WTC11 (cell line): ENCODE measurements around the gene KCNE1. TPM values are rescaled to one million over a fixed set of nuclear protein-coding genes. Genes with fewer than 3 reads are reported as not detected.

Experiments used
- ATAC-seq: fragments of 200-7000 bp; cut with Tn5 transposase; 2 replicates; pipeline ENCODE4 v1.10.0; 2021; ENCODE audit warnings: mild to moderate bottlenecking, moderate library complexity
- Bru-seq: library from RNA; stranded (reverse); fragments of 400-500 nt; gene quantifications from one replicate; lab custom pipeline; 2021; lab: Mats Ljungman, UMichigan
- CTCF ChIA-PET: fragments of 300-600 bp; sonication (Branson Sonifier 250); formaldehyde crosslinking; loops from one replicate; lab custom pipeline; 2021; ENCODE audit warnings: antibody characterized with exemption; lab: Charles Lee
- POLR2A ChIA-PET: fragments of 350-600 bp; sonication (Branson Sonifier 250); formaldehyde crosslinking; loops from one replicate; lab custom pipeline; 2021; ENCODE audit warnings: antibody characterized with exemption; lab: Charles Lee
- DNase-seq: peaks from one replicate; pipeline ENCODE4 v3.0.0; 2021; ENCODE audit warnings: low spot score
- H3K27ac Mint-ChIP-seq: 2 replicates; pipeline ENCODE4 v1.8.0; 2021; ENCODE audit warnings: mixed read lengths
- H3K27me3 Mint-ChIP-seq: 2 replicates; pipeline ENCODE4 v1.8.0; 2021; ENCODE audit warnings: low read depth, mild to moderate bottlenecking, moderate library complexity, mixed read lengths
- H3K36me3 Mint-ChIP-seq: 2 replicates; pipeline ENCODE4 v1.8.0; 2021; ENCODE audit warnings: mixed read lengths
- H3K4me1 Mint-ChIP-seq: 2 replicates; pipeline ENCODE4 v1.8.0; 2022; ENCODE audit warnings: mixed read lengths
- H3K4me3 Mint-ChIP-seq: 2 replicates; pipeline ENCODE4 v1.8.0; 2021; ENCODE audit warnings: mild to moderate bottlenecking, moderate library complexity, mixed read lengths
- H3K9me3 Mint-ChIP-seq: 2 replicates; pipeline ENCODE4 v1.8.0; 2021; ENCODE audit warnings: mixed read lengths
- AFF4 ChIP-seq: sonication (generic); formaldehyde crosslinking; IDR thresholded peaks from 2 replicates; pipeline ENCODE4 v1.8.1; 2023; ENCODE audit warnings: mild to moderate bottlenecking, missing genetic modification reagents, borderline replicate concordance
- CREB1 ChIP-seq: sonication (generic); formaldehyde crosslinking; IDR thresholded peaks from 2 replicates; pipeline ENCODE4 v1.8.0; 2023; ENCODE audit warnings: mild to moderate bottlenecking, missing genetic modification reagents
- CREM ChIP-seq: sonication (generic); formaldehyde crosslinking; IDR thresholded peaks from 2 replicates; pipeline ENCODE4 v1.8.1; 2022; ENCODE audit warnings: mild to moderate bottlenecking, missing genetic modification reagents, moderate library complexity
- EMX1 ChIP-seq: fragments of 250-450 bp; sonication (Bioruptor Pico); IDR thresholded peaks from 2 replicates; pipeline ENCODE4 v1.8.0; 2021; ENCODE audit warnings: mild to moderate bottlenecking
- FOXJ3 ChIP-seq: sonication (generic); formaldehyde crosslinking; IDR thresholded peaks from 2 replicates; pipeline ENCODE4 v1.9.0; 2021; ENCODE audit warnings: missing genetic modification reagents, mild to moderate bottlenecking, borderline replicate concordance
- JAZF1 ChIP-seq: fragments of 250-450 bp; sonication (Bioruptor Pico); IDR thresholded peaks from 2 replicates; pipeline ENCODE4 v1.9.0; 2021; ENCODE audit warnings: moderate library complexity, mild to moderate bottlenecking, inconsistent platforms
- KAT7 ChIP-seq: sonication (generic); formaldehyde crosslinking; IDR thresholded peaks from 2 replicates; pipeline ENCODE4 v1.8.1; 2023; ENCODE audit warnings: missing genetic modification reagents, mild to moderate bottlenecking, borderline replicate concordance
- MXD4 ChIP-seq: fragments of 250-450 bp; sonication (Bioruptor Pico); IDR thresholded peaks from 2 replicates; pipeline ENCODE4 v1.8.0; 2021; ENCODE audit warnings: mild to moderate bottlenecking, moderate library complexity, borderline replicate concordance
- NFE2L1 ChIP-seq: sonication (generic); formaldehyde crosslinking; IDR thresholded peaks from 2 replicates; pipeline ENCODE4 v1.8.1; 2023; ENCODE audit warnings: missing genetic modification reagents
- NR2C2 ChIP-seq: sonication (generic); formaldehyde crosslinking; IDR thresholded peaks from 2 replicates; pipeline ENCODE4 v1.8.0; 2022; ENCODE audit warnings: mild to moderate bottlenecking, missing genetic modification reagents
- PRRX2 ChIP-seq: fragments of 250-450 bp; sonication (Bioruptor Pico); IDR thresholded peaks from 2 replicates; pipeline ENCODE4 v1.8.0; 2021; ENCODE audit warnings: mild to moderate bottlenecking
- RELA ChIP-seq: sonication (generic); formaldehyde crosslinking; IDR thresholded peaks from 2 replicates; pipeline ENCODE4 v1.8.1; 2022; ENCODE audit warnings: missing genetic modification reagents, mild to moderate bottlenecking, borderline replicate concordance
- SMAD4 ChIP-seq: sonication (generic); formaldehyde crosslinking; IDR thresholded peaks from 2 replicates; pipeline ENCODE4 v1.8.0; 2022; ENCODE audit warnings: mild to moderate bottlenecking, missing genetic modification reagents
- TEAD1 ChIP-seq: sonication (generic); formaldehyde crosslinking; IDR thresholded peaks from 2 replicates; pipeline ENCODE4 v1.8.0; 2022; ENCODE audit warnings: mild to moderate bottlenecking, missing genetic modification reagents
- TP53 ChIP-seq: sonication (generic); formaldehyde crosslinking; IDR thresholded peaks from 2 replicates; pipeline ENCODE4 v1.8.1; 2023; ENCODE audit warnings: mild to moderate bottlenecking, missing genetic modification reagents
- ZNF423 ChIP-seq: fragments of 250-450 bp; sonication (Bioruptor Pico); IDR thresholded peaks from 2 replicates; pipeline ENCODE4 v2.1.2; 2022; ENCODE audit warnings: mild to moderate bottlenecking, moderate library complexity
- ZNF512 ChIP-seq: sonication (generic); formaldehyde crosslinking; IDR thresholded peaks from 2 replicates; pipeline ENCODE4 v1.8.1; 2022; ENCODE audit warnings: missing genetic modification reagents, borderline replicate concordance
- long read RNA-seq, 3 experiments: library from RNA in 1 of 3; library from capped mRNA in 1 of 3; library from polyadenylated mRNA in 1 of 3; unstranded in 2 of 3; stranded (forward) in 1 of 3; transcript quantifications; one replicate each; pipeline ENCODE4 v2.0.0, GENCODE V29; 2021
- total RNA-seq: library from RNA; stranded (reverse); gene quantifications from 3 replicates; pipeline ENCODE4 v1.2.3, GENCODE V29; 2021
- TF ChIP-seq, protein P1 (sequence below): fragments of 250-450 bp; sonication (Bioruptor Pico); IDR thresholded peaks from 2 replicates; pipeline ENCODE4 v1.9.0; 2021; ENCODE audit warnings: mild to moderate bottlenecking
- TF ChIP-seq, protein P2 (sequence below): sonication (generic); formaldehyde crosslinking; IDR thresholded peaks from 2 replicates; pipeline ENCODE4 v1.8.0; 2022; ENCODE audit warnings: mild to moderate bottlenecking, missing genetic modification reagents
- TF ChIP-seq, protein P3 (sequence below): sonication (generic); formaldehyde crosslinking; IDR thresholded peaks from 2 replicates; pipeline ENCODE4 v1.8.0; 2023; ENCODE audit warnings: missing genetic modification reagents
- TF ChIP-seq, protein P4 (sequence below): sonication (generic); formaldehyde crosslinking; IDR thresholded peaks from 2 replicates; pipeline ENCODE4 v1.8.0; 2022; ENCODE audit warnings: mild to moderate bottlenecking, missing genetic modification reagents

KCNE1 gene
- total RNA-seq = 0.16 to 0.37 TPM (median 0.37 TPM) in 3 replicates
- Bru-seq, nascent RNA = percentile 11 among the genes with signal in this experiment
- long read RNA-seq, experiment 1, partial matches to known transcripts = 0 of 2 reads
- long read RNA-seq, experiment 1, other reads (novel, unspliced or antisense) = 0 of 2 reads
- long read RNA-seq, experiment 2 = 0 reads
- long read RNA-seq, experiment 3, partial matches to known transcripts = 0 of 1 reads
- long read RNA-seq, experiment 3, other reads (novel, unspliced or antisense) = 0 of 1 reads

GRCh38 chr21:34511787-34512455 lies at the start of gene KCNE1:
TSS of gene KCNE1 (minus strand) at chr21:34512210. CDS start at chr21:34449634, 62,576 bp downstream.
- POLR2A ChIA-PET = no interaction called here
- H3K36me3 Mint-ChIP-seq = no peaks in the 10 kb centered on the region
- no peaks in the 10 kb centered on the region for H3K27me3 Mint-ChIP-seq
- H3K9me3 Mint-ChIP-seq = no peaks in the 10 kb centered on the region
- DNase-seq (no peak), ATAC-seq (no peak)
- H3K4me3 Mint-ChIP-seq = no peak within 1 kb of the TSS
- no peaks in the 10 kb centered on the region; the same call in 1 of the 2 replicates for H3K4me1 Mint-ChIP-seq
- TF ChIP-seq FOXJ3 (CRISPR knock-in tag) = no peak
- no peak for TF ChIP-seq JAZF1 (CRISPR knock-in tag)
- CTCF ChIA-PET = interaction anchor here (1.6 to 3.8 kb wide), 5 partner anchors 11 to 119 kb away, joined by 4 to 137 read pairs (median 27); no protein-coding TSS in a partner anchor
- H3K27ac Mint-ChIP-seq = no peak within 1 kb of the TSS

- CTCF ChIA-PET = interaction anchor here (1.5 kb wide), 1 partner anchor 51 kb away, joined by 4 read pairs; no protein-coding TSS in a partner anchor
- H3K4me3 Mint-ChIP-seq = no peak overlapping the region
- no peaks in the 10 kb centered on the region for H3K36me3 Mint-ChIP-seq
- no peaks in the 10 kb centered on the region for H3K4me1 Mint-ChIP-seq
- no peaks in the 10 kb centered on the region for H3K27me3 Mint-ChIP-seq
- no peaks in the 10 kb centered on the region for H3K9me3 Mint-ChIP-seq
- DNase-seq = no peak
- ATAC-seq = no peak
- H3K27ac Mint-ChIP-seq = no peak overlapping the region
- TF ChIP-seq, protein P1, sequence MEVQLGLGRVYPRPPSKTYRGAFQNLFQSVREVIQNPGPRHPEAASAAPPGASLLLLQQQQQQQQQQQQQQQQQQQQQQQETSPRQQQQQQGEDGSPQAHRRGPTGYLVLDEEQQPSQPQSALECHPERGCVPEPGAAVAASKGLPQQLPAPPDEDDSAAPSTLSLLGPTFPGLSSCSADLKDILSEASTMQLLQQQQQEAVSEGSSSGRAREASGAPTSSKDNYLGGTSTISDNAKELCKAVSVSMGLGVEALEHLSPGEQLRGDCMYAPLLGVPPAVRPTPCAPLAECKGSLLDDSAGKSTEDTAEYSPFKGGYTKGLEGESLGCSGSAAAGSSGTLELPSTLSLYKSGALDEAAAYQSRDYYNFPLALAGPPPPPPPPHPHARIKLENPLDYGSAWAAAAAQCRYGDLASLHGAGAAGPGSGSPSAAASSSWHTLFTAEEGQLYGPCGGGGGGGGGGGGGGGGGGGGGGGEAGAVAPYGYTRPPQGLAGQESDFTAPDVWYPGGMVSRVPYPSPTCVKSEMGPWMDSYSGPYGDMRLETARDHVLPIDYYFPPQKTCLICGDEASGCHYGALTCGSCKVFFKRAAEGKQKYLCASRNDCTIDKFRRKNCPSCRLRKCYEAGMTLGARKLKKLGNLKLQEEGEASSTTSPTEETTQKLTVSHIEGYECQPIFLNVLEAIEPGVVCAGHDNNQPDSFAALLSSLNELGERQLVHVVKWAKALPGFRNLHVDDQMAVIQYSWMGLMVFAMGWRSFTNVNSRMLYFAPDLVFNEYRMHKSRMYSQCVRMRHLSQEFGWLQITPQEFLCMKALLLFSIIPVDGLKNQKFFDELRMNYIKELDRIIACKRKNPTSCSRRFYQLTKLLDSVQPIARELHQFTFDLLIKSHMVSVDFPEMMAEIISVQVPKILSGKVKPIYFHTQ = no peak
- no peak for TF ChIP-seq MXD4 (CRISPR knock-in tag)
- TF ChIP-seq TP53 = no peak
- no peak for TF ChIP-seq JAZF1 (CRISPR knock-in tag)
- no peak for TF ChIP-seq ZNF512 (CRISPR knock-in tag)
- TF ChIP-seq, protein P2, sequence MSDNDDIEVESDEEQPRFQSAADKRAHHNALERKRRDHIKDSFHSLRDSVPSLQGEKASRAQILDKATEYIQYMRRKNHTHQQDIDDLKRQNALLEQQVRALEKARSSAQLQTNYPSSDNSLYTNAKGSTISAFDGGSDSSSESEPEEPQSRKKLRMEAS (CRISPR knock-in tag) = no peak
- TF ChIP-seq NFE2L1 (CRISPR knock-in tag) = no peak
- no peak for TF ChIP-seq RELA (CRISPR knock-in tag)
- no peak for TF ChIP-seq TEAD1 (CRISPR knock-in tag)
- TF ChIP-seq, protein P3, sequence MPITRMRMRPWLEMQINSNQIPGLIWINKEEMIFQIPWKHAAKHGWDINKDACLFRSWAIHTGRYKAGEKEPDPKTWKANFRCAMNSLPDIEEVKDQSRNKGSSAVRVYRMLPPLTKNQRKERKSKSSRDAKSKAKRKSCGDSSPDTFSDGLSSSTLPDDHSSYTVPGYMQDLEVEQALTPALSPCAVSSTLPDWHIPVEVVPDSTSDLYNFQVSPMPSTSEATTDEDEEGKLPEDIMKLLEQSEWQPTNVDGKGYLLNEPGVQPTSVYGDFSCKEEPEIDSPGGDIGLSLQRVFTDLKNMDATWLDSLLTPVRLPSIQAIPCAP (CRISPR knock-in tag) = no peak
- TF ChIP-seq EMX1 = no peak
- TF ChIP-seq PRRX2 (CRISPR knock-in tag) = no peak
- TF ChIP-seq CREM (CRISPR knock-in tag) = no peak
- no peak for TF ChIP-seq NR2C2 (CRISPR knock-in tag)
- TF ChIP-seq KAT7 (CRISPR knock-in tag) = no peak
- TF ChIP-seq, all 79 proteins: peak for 0
- POLR2A ChIA-PET = no interaction called here
These were observed 49.8 kb upstream of the KCNE1 start for GRCh38 chr21:34561806-34562205.

DNA sequence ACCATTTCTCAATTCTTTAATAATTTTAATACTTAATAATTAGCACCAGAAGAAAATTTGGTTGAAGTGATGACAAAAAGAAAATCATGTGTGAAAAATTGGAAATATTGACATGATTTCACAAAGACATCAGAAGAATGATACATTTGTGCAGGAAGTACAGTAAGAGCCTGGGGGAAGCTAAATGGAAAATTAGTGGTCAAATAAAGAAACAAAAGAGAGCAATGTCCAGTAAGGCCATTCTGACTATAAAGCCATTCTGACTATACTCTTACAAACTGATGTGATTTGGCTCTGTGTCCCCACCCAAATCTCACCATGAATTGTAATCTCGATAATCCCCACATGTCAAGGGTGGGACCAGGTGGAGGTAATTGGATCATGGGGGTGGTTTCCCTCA lies 48.6 kb upstream of the KCNE1 start:
- Mint-ChIP-seq H3K4me3 (no peak overlapping the region), H3K36me3 (no peaks in the 10 kb centered on the region), H3K4me1 (no peaks in the 10 kb centered on the region), H3K27ac (no peak overlapping the region), H3K9me3 (no peaks in the 10 kb centered on the region), H3K27me3 (no peaks in the 10 kb centered on the region)
- POLR2A ChIA-PET = no interaction called here
- CTCF ChIA-PET = interaction anchor here (1.5 to 2.4 kb wide), 3 partner anchors 17 to 50 kb away, joined by 4 to 8 read pairs (median 8); no protein-coding TSS in a partner anchor
- ATAC-seq = no peak
- DNase-seq = no peak
- TF ChIP-seq, protein P4, sequence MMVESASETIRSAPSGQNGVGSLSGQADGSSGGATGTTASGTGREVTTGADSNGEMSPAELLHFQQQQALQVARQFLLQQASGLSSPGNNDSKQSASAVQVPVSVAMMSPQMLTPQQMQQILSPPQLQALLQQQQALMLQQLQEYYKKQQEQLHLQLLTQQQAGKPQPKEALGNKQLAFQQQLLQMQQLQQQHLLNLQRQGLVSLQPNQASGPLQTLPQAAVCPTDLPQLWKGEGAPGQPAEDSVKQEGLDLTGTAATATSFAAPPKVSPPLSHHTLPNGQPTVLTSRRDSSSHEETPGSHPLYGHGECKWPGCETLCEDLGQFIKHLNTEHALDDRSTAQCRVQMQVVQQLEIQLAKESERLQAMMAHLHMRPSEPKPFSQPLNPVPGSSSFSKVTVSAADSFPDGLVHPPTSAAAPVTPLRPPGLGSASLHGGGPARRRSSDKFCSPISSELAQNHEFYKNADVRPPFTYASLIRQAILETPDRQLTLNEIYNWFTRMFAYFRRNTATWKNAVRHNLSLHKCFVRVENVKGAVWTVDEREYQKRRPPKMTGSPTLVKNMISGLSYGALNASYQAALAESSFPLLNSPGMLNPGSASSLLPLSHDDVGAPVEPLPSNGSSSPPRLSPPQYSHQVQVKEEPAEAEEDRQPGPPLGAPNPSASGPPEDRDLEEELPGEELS (CRISPR knock-in tag) = no peak
- TF ChIP-seq SMAD4 (CRISPR knock-in tag) (no peak), CREB1 (CRISPR knock-in tag) (no peak), AFF4 (no peak), ZNF423 (CRISPR knock-in tag) (no peak)
